Stimulated activated naive CD4-positive, alpha-beta T cell (primary cell): ENCODE results near the gene RHOA.

Experiments used
- DNase-seq, 6 experiments: peaks; one replicate each; lab custom pipeline; 2025; lab: John Stamatoyannopoulos, UW

Gene RHOA

GRCh38 chr3:49411968-49412631, at the start of gene RHOA, which contains the start of gene TCTA:
Gene RHOA (minus strand): TSS chr3:49411976. CDS start chr3:49375589, 36,387 bp downstream.
Gene TCTA (plus strand): TSS chr3:49412423. CDS start chr3:49412427, 4 bp downstream.
- peak; percentile 96 to 100 (median 99) for DNase-seq

- no peak for DNase-seq
Measured at GRCh38 chr3:49460956-49461355, 49.2 kb upstream of the RHOA start.

GRCh38 chr3:49460188-49460890, 48.6 kb upstream of the RHOA start:
- DNase-seq = no peak

GRCh38 chr3:49456466-49456865, 44.7 kb upstream of the RHOA start:
- DNase-seq = no peak

- DNase-seq = no peak
Measured at GRCh38 chr3:49454898-49455681, 43.3 kb upstream of the RHOA start.

- no peak for DNase-seq
Measured at GRCh38 chr3:49454458-49454857, 42.7 kb upstream of the RHOA start.

- DNase-seq = no peak
Measured at GRCh38 chr3:49453621-49454020, 41.8 kb upstream of the RHOA start.

GRCh38 chr3:49445391-49445790, 33.6 kb upstream of the RHOA start:
- DNase-seq = no peak

- DNase-seq = no peak
Measured at GRCh38 chr3:49434731-49435130, 23.0 kb upstream of the RHOA start.

GRCh38 chr3:49428752-49429080, 16.9 kb upstream of the RHOA start:
- no peak for DNase-seq

- DNase-seq = no peak
Measured at GRCh38 chr3:49427586-49427985, 15.8 kb upstream of the RHOA start.

GRCh38 chr3:49424816-49425215, 13.0 kb upstream of the RHOA start:
- no peak for DNase-seq

- DNase-seq = no peak
Measured at GRCh38 chr3:49422379-49423248, 10.8 kb upstream of the RHOA start, which contains the start of gene AMT. Gene AMT (minus strand): TSS chr3:49422473. CDS start chr3:49422450, 23 bp downstream.

GRCh38 chr3:49421890-49422378, 10.2 kb upstream of the RHOA start:
- DNase-seq = no peak

- DNase-seq = no peak
Measured at GRCh38 chr3:49417516-49418120, 5.8 kb upstream of the RHOA start.

- DNase-seq = no peak
Measured at GRCh38 chr3:49416867-49417266, 5.1 kb upstream of the RHOA start.

- peak; percentile 42 to 75 (median 63) for DNase-seq
Measured at GRCh38 chr3:49415931-49416601, 4.3 kb upstream of the RHOA start.

- no peak for DNase-seq
Measured at GRCh38 chr3:49414753-49415152, 3.0 kb upstream of the RHOA start.

GRCh38 chr3:49413338-49413734, 1.6 kb upstream of the RHOA start:
- no peak for DNase-seq

GRCh38 chr3:49412632-49413337, 1.0 kb upstream of the RHOA start:
- DNase-seq = no peak
